ENCODE results near the gene SMO. TPM values are rescaled to one million over a fixed set of nuclear protein-coding genes. Genes with fewer than 3 reads are reported as not detected.

The SMO gene
- polyA plus RNA-seq, 3 donors, result 0.07 TPM; not detected in 2

DNA sequence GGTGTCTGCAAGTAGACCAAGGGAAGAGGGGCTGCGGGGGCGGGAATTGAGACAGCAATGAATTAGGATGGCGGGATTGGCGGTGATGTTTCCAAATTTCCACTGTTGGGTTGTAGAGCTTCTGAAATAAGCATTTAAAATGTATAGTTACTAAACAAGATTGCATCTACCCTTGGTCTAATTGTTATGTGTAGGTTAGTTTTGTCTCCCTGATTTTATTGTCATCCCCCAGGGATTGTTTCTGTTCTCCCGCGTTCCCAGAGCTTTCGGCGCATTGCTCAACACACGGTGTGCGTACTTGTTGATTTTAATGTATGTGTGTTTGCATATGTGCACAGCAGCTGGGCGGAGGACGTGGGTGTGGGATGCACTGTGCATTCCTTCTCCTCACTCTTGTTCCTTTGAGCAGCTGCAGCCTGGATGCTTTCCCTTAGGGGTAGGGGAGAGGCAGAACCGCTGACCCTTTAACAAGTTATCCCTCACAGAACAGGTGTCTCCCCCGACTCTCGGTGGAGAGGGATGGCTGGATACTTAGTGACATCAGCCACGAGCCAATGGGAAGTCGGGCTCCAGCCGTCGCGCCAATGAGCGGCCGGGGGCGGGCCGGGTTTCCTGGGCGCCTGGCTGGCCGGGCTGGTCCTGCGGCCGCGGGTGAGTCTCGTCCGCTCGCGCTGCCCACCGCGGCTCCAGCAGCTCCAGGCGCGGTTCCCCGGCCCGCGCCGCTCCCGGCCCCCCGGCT lies 44.2 kb upstream of the SMO start, which contains the start of gene TSPAN33:
TSS of gene TSPAN33 (plus strand) at position 613 of the 739 bp plus-strand sequence. CDS start 274 bp downstream, outside the sequence.
- no peak for TF ChIP-seq CTCF (IDR thresholded peaks at IDR 0.05)
- no peaks in the 10 kb centered on the region for H3K79me2 ChIP-seq (ENCODE audit: insufficient read depth, low read length)
- peak within 1 kb of the TSS; percentile 41 to 80 (median 60) for H3K4me3 ChIP-seq (replicated peaks in 1 of 3; ENCODE audit: low read depth in 2 of 3, low read length in 3 of 3)
- no peaks in the 10 kb centered on the region for H3K9me3 ChIP-seq (replicated peaks in 1 of 2; ENCODE audit: control insufficient read depth in 1 of 2, insufficient read depth in 1 of 2, low read length in 2 of 2)
- H2AFZ ChIP-seq (ENCODE audit: insufficient read depth, low read depth, low read length, poor library complexity, severe bottlenecking), result peak within 1 kb of the TSS; percentile 93
- peak within 1 kb of the TSS in 5 of 7 donors; percentile 19 to 76 (median 48) for H3K27ac Mint-ChIP-seq
- no peaks in the 10 kb centered on the region for H4K20me1 ChIP-seq (ENCODE audit: insufficient read depth, low read length)
- H3K27ac ChIP-seq (ENCODE audit: low read depth in 1 of 2, low read length in 2 of 2), result no peak within 1 kb of the TSS
- H3K4me3 Mint-ChIP-seq, result peak within 1 kb of the TSS; percentile 85 to 97
- peak within 1 kb of the TSS; percentile 57 for H3K9ac ChIP-seq (ENCODE audit: insufficient read depth, low read length, poor library complexity, severe bottlenecking)
- WGBS (ENCODE audit: insufficient coverage), result under 1% methylated on average over 38 of the region's 43 CpGs
- no peaks in the 10 kb centered on the region for H3K36me3 Mint-ChIP-seq
- H3K4me2 ChIP-seq (replicated peaks; ENCODE audit: extremely low read depth, low read length, poor library complexity, severe bottlenecking), result peak within 1 kb of the TSS; percentile 95
- H3K4me1 Mint-ChIP-seq, result peaks cover 48% of the 10 kb centered on the region
- DNase-seq, result peak; percentile 41 to 70 (median 67)
- intact Hi-C loops (cut with micrococcal nuclease), result no loop called here
- peaks cover 9 to 12% of the 10 kb centered on the region in 2 donors for H3K27me3 ChIP-seq (ENCODE audit: control insufficient read depth in 2 of 2, insufficient read depth in 2 of 2, low read length in 2 of 2)
- no peaks in the 10 kb centered on the region for H3K36me3 ChIP-seq (replicated peaks in 1 of 2; ENCODE audit: control insufficient read depth in 1 of 2, insufficient read depth in 2 of 2, low read length in 2 of 2)
- peaks cover 16 to 31% (median 17%) of the 10 kb centered on the region in 3 donors for H3K27me3 Mint-ChIP-seq (ENCODE audit: low read depth in 3 of 3)
- H3K4me1 ChIP-seq (ENCODE audit: control insufficient read depth in 1 of 2, insufficient read depth in 2 of 2, low read length in 2 of 2), result peaks cover 44 to 48% of the 10 kb centered on the region in 2 donors
- H3K9me3 Mint-ChIP-seq, result peaks cover 0 to 2% (median 0%) of the 10 kb centered on the region in 7 donors

GRCh38 chr7:129144834-129145668 lies 43.4 kb upstream of the SMO start:
- Histone ChIP-seq H4K20me1 (ENCODE audit: insufficient read depth, low read length) (no peaks in the 10 kb centered on the region), H3K9ac (ENCODE audit: insufficient read depth, low read length, poor library complexity, severe bottlenecking) (peak overlapping the region; percentile 57), H3K79me2 (ENCODE audit: insufficient read depth, low read length) (no peaks in the 10 kb centered on the region), H3K27ac (ENCODE audit: low read depth in 1 of 2, low read length in 2 of 2) (no peak overlapping the region), H3K9me3 (replicated peaks in 1 of 2; ENCODE audit: control insufficient read depth in 1 of 2, insufficient read depth in 1 of 2, low read length in 2 of 2) (no peaks in the 10 kb centered on the region), H3K27me3 (ENCODE audit: control insufficient read depth in 2 of 2, insufficient read depth in 2 of 2, low read length in 2 of 2) (peaks cover 9 to 12% of the 10 kb centered on the region in 2 donors), H3K36me3 (replicated peaks in 1 of 2; ENCODE audit: control insufficient read depth in 1 of 2, insufficient read depth in 2 of 2, low read length in 2 of 2) (no peaks in the 10 kb centered on the region), H2AFZ (ENCODE audit: insufficient read depth, low read depth, low read length, poor library complexity, severe bottlenecking) (peak overlapping the region; percentile 93), H3K4me2 (replicated peaks; ENCODE audit: extremely low read depth, low read length, poor library complexity, severe bottlenecking) (peak overlapping the region; percentile 95), H3K4me1 (ENCODE audit: control insufficient read depth in 1 of 2, insufficient read depth in 2 of 2, low read length in 2 of 2) (peaks cover 52 to 56% of the 10 kb centered on the region in 2 donors), H3K4me3 (replicated peaks in 1 of 3; ENCODE audit: low read depth in 2 of 3, low read length in 3 of 3) (peak overlapping the region; percentile 38 to 80 (median 60))
- peaks cover 0 to 2% (median 0%) of the 10 kb centered on the region in 7 donors for H3K9me3 Mint-ChIP-seq
- WGBS (ENCODE audit: insufficient coverage), result under 1% methylated on average over 47 of the region's 58 CpGs
- H3K4me1 Mint-ChIP-seq, result peaks cover 56% of the 10 kb centered on the region
- peak; percentile 17 for TF ChIP-seq CTCF (IDR thresholded peaks at IDR 0.05)
- intact Hi-C loops (cut with micrococcal nuclease), result no loop called here
- peaks cover 16 to 30% (median 17%) of the 10 kb centered on the region in 3 donors for H3K27me3 Mint-ChIP-seq (ENCODE audit: low read depth in 3 of 3)
- no peak for DNase-seq
- H3K36me3 Mint-ChIP-seq, result no peaks in the 10 kb centered on the region
- H3K27ac Mint-ChIP-seq, result peak overlapping the region in 5 of 7 donors; percentile 4 to 76 (median 46)
- peak overlapping the region; percentile 85 to 97 for H3K4me3 Mint-ChIP-seq
